CMK (cell line): ENCODE results near the gene PPFIA1.
"Not testable (repeated sequence)": the region's sequence is repeated elsewhere in the genome, so short reads cannot be mapped to it uniquely, and the experiment has no call there.

Experiments
- DNase-seq: peaks from one replicate; pipeline ENCODE4 v3.0.0-alpha.2; 2010; ENCODE audit warnings: low read depth

Gene PPFIA1

DNA sequence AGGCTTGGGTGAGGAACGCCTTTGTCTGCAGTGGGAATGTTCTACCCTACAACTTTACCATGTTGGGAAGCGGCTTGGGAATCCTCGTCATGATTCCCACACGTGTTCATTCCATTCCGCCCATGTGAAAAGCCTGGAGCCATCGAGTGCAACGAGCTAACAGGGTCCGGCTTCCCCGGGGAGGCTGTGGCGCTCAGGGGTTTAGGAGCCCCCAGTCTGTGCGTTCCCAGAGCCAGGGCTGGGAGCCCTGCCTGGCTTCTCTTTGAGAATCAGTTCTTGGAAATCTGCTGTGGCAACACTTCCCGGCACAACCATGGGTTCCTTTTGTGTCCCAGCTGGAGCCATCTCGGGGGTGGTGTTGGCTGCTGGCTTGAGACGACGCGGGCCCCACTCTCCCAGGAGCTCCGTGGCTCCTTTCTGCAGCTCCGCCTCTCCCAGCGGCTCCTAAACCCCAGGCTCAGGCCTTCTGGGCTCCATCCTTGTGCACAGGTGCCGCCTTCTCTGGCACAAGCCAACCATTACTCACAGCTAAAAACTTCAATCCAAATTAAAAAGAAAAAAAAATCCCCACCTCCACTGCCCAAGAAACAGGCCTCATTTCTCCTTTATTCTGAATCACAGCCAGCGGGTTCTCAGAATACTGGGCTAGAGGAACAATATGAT, 18.7 kb upstream of the PPFIA1 start:
- DNase-seq: no peak

DNA sequence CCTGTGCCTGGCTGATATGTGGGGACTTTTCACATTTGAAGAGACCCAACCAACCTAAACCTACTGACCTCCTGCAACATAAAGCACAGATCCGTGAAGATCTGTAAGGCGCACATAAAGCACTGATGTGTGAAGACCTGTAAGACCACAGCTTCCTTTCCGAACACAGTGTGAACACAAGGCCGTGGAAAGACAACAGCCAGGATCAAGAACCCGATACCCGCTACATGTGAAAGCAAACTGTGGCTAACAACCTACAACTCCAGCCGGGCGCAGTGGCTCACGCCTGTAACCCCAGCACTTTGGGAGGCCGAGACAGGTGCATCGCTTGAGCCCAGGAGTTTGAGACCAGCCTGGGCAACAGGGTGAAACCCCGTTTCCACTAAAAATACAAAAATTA, 17.6 kb upstream of the PPFIA1 start:
- DNase-seq: no peak

DNA sequence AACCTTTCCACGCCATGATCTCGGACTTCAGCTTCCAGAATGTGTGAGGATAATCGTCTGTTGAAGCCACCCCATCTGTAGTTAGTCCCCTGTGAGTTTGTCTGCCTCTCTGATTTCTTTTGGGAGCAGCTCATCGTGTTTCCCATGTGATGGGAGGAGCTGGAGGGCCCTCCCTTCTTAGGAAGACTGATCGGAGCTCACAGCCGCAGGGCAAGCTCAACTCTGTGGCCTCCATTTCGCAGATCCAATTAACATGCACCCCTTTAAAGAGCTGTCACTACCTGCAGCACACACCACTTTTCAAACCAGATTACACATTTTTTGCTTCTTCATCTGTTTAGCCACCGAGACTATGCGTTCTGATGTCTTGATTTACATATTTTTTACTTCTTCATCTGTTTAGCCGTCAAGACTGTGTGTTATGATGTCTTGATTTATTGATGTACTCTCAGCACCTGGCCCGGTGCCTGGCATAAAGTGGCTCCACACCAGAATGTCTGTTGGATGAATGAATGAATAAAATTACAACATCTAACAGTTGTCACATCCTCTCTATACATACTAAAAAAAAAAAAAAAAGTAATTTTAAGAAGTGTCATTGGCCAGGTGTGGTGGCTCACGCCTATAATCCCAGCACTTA, 14.9 kb upstream of the PPFIA1 start:
- DNase-seq: no peak

DNA sequence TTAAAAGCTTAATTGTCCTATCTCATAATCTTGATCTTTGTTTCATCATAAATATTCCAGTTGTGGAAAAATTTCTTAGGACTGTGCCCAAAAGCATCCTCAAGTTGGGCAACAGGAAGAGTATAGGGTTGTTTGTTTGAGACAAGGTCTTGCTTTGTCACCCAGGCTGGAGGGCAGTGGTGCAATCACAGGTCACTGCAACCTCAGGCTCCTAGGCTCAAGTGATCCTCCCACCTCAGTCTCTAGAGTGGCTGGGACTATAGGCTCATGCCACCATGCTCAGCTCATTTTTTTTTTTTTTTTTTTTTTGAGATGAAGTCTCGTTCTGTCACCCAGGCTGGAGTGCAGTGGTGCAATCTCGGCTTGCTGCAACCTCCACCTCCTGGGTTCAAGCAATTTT, 11.4 kb upstream of the PPFIA1 start:
- not testable (repeated sequence) for DNase-seq

DNA sequence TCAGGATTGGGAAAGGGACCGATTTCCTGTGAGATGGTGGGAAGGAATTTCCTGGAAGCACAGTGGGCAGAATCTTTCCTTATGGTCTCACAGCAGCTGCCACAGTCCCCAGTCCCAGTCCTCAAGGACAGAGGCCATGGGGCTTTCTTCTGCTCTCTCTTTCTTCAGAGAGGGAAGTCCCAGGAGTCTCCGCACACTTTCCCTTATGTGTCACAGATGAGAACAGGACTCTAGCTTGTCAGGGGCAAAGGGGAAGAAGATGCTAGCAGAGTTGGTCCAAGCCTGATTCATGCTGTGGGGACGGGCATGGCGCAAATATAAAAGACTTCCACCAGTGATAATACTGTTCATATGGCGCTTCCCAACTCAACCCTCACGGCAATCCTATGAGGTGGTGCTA, 7.5 kb upstream of the PPFIA1 start:
- DNase-seq: no peak

DNA sequence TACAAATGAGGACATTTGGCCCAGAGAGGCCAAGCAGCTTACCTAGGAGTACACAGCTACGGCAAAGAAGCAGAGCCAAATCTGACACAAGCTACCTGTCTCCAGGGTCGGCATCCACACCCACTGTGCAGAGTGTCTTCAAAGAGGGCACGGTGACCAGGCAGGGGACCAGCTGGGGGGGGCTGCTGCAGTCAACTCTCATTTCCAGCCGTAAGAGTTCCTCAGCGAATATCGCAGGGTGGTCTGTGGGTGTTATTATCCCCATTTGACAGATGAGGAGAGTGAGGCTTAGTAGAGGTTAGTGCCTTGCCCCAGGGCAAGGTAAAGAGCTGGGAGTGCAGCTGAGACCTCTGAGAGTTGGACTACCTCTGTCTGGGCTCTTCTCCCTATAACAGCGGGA, 7.1 kb upstream of the PPFIA1 start:
- no peak for DNase-seq

DNA sequence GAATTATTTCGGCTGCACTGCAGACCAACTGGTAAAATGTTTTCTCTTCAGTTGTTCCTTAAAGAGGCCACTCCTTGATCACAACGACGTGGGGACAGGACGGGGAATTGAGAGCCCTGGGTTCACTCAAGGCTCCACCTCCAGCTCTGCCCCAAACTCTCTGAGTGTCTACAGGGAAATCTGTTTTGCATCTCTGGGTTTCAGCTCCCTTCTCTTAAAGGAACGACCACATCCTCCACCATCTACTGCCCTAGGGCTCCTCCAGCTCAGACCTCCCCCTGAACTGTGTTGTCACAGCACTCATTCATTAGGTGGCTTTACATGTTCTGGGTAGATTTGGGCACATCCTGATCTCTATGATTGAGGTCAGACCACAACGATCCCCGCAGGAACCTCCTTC, 5.1 kb upstream of the PPFIA1 start:
- no peak for DNase-seq

DNA sequence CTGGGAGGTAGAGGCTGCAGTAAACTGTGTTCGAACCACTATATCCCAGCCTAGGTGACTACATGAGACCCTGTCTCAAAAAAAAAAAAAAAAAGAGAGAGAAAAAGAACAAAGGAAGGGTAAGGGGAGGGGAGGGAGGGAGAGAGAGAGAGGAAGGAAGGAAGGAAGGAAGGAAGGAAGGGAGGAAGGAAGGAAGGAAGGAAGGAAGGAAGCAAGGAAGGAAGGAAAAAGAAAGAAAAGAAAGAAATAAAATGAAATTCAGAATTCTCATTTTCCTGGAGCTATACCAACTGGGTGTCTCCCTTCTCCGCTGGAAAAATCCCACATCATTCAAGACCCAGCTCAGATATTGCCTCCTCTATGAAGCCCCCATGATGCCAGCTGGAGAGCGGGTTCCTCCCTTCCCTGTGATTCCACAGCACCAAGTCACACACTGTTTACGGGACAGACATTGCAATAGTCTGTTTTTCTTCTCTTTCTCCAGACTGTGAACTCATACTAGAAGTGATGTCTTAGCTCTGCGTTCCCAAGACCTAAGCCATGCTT, 3.0 kb upstream of the PPFIA1 start:
- no peak for DNase-seq

DNA sequence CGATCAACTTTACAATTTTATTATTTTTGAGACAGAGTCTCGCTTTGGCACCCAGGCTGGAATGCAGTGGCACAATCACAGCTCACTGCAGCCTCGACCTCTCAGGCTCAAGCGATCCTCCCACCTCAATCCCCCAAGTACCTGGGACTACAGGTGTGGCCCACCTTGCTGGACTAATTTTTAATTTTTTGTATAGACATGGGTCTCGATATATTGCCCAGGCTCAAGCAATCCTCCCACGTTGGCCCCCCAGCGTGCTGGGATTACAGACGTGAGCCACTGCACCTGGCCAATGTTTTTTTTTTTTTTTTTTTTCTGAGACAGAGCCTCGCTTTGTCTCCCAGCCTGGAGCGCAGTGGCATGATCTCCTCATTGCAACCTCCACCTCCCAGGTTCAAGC, 2.0 kb upstream of the PPFIA1 start:
- DNase-seq: no peak

DNA sequence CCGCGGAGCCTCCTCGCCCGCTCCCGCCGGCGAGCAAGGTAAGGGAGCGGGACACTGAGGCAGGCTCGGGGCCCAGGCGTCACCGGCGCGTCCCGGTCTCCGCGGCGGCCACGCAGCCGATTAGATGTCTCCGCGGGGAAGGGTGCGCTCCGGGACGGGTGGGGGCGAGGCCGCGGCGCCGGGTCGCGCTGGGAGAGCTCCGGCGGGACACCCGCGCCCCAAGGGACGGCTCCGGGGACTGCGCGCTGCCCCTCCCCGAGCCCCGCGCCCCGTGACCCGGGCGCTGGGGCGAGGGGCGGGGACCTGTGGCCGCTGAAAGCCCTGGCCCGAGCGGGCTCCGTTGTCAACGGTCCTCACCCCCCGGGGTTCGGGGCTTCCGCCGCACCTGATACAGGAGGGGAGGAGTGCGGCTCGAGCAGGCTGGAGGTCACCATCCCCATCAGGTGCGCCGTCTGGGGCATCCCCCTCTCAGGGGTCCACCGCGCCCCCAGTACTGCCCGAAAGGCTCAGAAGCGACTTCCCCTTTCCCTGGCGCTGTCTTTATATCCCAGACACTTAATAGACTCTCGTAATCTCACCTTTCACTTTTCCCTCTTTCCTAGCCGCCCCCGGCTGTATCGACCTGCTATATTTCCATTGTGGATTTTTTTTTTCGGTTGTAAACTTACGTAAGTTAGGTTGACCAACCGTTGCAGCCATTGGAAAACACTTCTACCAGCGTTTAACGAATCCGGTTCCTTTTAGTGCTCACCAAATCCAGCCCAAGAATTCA, 573 bp downstream of the PPFIA1 start:
- DNase-seq: no peak

DNA sequence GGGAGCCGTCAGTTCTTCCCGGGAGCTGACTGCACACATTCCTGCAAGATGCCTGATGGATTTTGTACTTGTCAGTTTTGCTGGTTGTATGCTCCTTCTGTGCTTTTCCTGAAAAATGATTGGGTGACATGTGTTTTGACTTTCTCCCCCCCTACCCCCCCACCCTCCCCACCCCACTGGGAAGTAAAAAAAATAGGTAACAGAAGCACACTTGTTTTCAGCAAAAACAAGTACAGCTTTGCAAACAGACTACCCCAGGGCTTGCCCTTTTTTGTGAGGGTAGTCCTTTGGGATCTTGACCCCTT, 1.1 kb downstream of the PPFIA1 start:
- no peak for DNase-seq

DNA sequence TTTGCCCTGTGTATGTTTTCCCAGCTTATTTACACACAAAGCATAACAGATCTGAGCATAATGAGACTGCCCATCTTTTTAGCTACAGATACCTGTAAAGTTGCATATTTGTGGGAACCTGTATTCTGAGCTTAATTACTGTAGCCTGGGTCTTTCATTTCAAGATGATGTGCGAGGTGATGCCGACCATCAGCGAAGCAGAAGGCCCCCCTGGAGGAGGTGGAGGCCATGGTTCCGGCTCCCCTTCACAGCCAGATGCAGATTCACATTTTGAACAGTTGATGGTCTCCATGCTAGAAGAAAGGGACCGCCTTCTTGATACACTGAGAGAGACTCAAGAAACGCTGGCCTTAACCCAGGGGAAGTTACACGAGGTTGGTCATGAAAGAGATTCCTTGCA, 1.5 kb downstream of the PPFIA1 start:
- DNase-seq: no peak

DNA sequence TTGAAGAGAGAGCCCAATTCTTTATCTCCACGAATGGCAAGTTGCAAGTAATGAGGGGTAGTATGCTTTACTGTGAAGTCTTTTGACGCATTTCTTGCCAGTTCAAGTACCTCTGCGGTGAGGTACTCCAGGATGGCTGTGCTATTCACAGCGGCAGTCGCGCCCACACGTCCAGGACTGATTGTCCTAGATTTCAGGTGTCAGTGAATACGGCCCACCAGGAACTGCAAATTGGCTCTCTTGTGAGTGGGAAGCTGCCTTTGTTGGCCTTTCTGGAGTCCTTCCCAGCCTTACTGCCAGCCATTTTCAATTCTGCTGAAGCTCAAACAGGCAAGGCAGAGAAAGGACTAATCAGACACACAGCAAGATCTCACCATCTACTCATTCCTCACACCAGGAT, 8.5 kb downstream of the PPFIA1 start:
- DNase-seq: no peak

DNA sequence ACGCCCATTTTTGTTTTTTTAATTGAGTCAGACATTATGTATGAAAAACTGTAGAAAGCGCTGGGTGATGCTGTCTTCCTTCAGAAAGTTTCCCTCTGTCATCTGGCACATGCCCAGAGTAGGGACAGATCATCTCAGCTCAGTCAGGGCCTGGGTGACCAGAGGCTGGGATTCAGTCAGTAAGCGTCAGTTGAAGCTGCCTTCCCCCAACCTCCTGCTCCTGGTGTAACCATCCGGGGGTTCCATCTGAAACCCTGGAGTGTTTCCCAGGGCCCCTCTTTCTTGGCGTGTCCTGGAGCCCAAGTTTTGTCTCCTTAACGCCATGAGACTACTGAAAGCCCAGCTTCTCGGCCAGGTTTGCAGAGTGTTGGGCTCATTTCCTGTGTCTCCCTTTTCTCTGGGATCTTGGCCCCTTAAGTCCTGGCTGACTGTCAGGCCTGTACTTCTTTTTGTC, 10.7 kb downstream of the PPFIA1 start:
- DNase-seq: no peak

DNA sequence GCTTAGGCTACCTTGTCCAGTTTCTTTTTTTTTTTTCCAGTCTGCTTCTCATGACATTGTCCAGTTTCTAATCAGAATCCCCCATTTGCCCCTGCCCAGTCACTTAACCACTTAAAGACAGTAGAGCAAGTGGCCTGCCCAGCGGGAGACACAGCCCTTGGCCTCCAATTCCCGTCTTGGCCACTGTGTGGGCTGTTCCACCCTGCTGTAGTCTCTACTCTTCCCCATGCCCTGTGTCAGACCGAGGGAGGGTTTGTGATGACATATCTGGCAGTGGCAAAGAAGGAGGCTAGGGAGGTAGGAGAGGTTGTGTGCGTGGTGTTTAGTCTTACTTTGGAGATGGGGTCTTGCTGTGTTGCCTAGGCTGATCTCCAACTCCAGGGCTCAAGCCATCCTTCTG, 11.5 kb downstream of the PPFIA1 start:
- no peak for DNase-seq

DNA sequence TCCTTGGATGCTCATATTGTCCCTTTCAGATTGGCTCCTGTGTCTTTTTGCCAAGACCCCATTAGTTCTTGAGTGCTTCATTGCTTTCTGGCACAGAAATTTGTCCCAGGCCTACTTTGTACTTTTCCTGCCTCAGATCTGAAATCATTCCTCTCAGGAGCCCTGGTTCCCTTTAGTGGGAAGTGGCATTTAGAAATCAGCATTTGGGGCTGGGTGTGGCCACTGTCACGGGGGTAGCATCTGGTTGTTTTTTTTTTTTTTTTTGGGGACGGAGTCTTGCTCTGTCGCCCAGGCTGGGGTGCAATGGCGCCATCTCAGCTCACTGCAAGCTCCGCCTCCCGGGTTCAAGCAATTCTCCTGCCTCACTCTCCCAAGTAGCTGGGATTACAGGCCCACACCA, 18.2 kb downstream of the PPFIA1 start:
- no peak for DNase-seq

DNA sequence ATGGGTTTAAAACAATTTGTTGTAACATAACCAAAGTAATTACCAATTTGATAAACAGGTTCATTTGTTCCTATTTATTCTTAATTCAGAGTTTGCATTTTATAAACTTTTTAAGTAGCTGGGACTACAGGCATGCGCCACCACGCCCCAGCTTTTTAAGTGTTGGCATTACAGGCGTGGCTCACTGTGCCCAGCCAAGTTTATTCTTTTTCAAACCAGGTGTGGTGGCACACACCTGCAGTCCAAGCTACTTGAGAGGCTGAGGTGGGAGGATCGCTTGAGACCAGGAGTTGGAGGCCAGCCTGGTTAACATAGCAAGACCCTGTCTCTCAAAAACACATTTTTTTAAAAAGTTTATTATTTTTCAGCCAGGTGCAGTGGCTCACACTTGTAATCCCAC, 19.1 kb downstream of the PPFIA1 start:
- DNase-seq: no peak

DNA sequence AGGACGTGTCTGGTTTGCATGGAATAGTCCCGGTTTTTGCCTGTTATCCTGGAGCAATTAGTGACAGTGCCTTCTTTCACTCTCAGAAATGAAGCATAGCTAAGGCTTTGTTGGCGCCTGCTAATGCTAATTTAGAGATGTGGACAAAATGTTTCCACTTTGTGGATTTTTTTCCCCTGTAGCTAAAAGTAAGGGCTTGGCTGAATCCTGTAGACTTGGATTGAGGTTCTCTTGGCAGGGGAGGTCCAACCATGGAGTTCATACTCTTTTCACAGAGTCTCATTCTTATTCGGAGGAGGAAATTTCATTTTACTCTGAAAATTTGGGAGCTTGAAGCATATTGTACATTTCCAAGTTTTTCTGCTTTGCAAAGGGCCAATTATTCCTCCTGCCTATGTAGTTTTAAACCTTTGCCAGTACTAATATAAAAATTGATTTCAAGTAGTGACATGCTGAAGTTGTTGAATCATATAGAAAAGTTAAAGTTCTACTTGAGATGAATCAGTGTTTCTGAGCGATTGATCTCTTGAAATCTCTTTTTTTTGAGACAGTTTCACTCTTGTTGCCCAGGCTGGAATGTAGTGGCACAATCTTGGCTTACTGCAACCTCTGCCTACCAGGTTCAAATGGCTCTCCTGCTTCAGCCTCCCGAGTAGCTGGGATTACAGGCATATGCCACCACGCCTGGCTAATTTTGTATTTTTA, 20.0 kb downstream of the PPFIA1 start:
- no peak for DNase-seq

DNA sequence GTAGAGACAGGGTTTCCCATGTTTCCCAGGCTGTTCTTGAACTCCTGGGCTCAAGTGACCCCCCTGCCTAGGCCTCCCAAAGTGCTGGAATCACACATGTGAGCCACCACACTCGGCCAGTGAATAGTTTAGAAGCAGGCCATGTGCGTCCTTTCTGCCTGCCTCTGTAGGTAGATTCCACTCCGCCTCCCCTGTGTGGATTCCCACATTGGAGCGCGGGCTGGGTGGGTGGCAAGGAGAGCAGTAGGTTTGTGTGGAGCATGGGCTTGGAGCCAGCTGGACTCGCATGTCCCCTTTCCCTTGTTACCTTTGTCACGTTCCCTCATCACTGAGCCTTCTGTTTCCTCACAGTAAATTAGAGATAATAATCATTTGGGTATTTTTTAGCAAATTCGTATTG, 21.7 kb downstream of the PPFIA1 start:
- DNase-seq: no peak

DNA sequence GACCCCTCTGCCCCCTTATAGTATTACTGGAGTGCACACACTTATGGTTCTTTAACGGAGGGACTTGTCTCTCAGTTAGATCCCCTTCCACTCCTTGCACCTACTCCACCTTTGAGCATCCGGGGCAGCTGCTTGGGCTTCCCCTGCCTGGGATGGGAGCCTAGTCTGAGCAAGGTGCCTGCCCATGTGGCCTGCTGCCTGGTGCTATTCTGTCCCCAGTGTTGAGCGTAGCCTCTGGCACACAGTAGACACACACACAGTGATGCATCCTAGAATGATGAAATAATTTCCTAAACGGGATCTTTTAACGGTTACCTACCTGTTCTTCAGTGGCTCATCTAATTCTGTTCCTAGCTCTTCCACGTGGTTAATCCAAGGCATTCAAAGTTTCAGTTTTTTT, 22.4 kb downstream of the PPFIA1 start:
- DNase-seq: no peak

DNA sequence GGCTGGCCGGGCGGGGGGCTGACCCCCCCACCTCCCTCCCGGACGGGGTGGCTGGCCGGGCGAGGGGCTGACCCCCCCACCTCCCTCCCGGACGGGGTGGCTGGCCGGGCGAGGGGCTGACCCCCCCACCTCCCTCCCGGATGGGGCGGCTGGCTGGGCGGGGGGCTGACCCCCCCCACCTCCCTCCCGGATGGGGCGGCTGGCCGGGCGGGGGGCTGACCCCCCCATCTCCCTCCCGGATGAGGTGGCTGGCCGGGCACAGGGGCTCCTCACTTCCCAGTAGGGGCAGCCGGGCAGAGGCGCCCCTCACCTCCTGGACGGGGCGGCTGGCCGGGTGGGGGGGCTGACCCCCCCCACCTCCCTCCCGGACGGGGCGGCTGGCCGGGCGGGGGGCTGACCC, 24.7 kb downstream of the PPFIA1 start:
- not testable (repeated sequence) for DNase-seq

DNA sequence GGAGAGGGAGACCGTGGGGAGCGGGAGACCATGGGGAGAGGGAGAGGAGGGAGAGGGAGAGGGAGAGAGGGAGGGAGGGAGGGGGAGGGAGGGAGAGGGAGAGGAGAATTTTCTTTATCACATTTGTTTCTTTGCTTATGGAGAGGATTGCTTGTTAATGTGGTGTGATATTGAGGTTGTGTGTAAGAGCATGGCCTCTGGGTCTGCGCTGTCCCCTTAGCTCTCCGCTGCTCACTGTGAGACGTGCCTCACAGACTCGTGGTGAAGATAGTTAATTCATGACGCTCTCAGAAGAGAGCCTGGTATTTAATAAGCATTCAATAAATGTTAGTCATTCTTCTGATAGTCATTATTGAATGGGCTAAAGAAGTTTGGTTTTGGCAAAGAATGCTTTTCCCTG, 26.2 kb downstream of the PPFIA1 start:
- DNase-seq: no peak

DNA sequence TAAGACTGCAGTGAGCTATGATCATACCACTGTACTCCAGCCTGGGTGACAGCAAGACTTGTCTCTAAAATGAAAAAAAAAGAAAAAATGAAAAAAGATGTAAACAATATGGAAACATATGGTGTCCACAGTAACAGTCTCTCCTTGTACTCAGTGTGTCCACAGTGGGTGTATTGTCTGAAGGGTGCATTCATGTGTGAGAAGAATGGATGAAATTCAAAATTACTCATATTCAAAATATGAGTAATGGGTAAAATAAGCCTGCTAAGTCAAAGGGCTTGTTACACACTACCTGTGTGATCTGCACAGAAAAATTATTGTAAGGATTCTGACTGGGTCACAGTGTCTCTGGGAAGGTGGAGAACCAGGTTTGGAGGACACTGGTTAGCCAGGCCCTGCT, 26.9 kb downstream of the PPFIA1 start:
- no peak for DNase-seq
